B cell (primary cell): ENCODE results near the gene AKTIP. TPM values are rescaled to one million over a fixed set of nuclear protein-coding genes. Genes with fewer than 3 reads are reported as not detected.
A peak's percentile ranks its signal among the peaks of the same experiment; 100 is the strongest.

Experiments
- ATAC-seq: fragments of 200-7000 bp; cut with Tn5 transposase; one replicate; pipeline ENCODE4 v1.10.0; 2021; ENCODE audit warnings: low read depth, mild to moderate bottlenecking, moderate number of reproducible peaks, moderate library complexity
- CTCF ChIA-PET: fragments of 350-600 bp; sonication (Branson Sonifier 250); formaldehyde crosslinking; loops from one replicate; lab custom pipeline; 2021; ENCODE audit warnings: antibody characterized with exemption, inconsistent platforms; lab: Charles Lee
- POLR2A ChIA-PET: fragments of 350-600 bp; sonication (Branson Sonifier 250); formaldehyde crosslinking; loops from one replicate; lab custom pipeline; 2021; ENCODE audit warnings: antibody characterized with exemption; lab: Charles Lee
- DNase-seq: peaks from one replicate; pipeline ENCODE4 v3.0.0; 2013
- H2AFZ ChIP-seq: 2 replicates; pipeline ENCODE4 v1.6.1; 2012; ENCODE audit warnings: mild to moderate bottlenecking, low read depth, low read length; ENCODE audit not compliant: insufficient read depth, poor library complexity, severe bottlenecking
- H3K27ac ChIP-seq, 2 donors: 1 replicate in 1 of 2; 2 replicates in 1 of 2; pipeline ENCODE4 v1.5.1; 2012 to 2013; ENCODE audit warnings: low read length in 2 of 2, mild to moderate bottlenecking in 2 of 2, moderate library complexity in 1 of 2
- H3K27me3 ChIP-seq, 4 experiments: fragments of 200-600 bp in 1 of 4; sonication (generic) in 1 of 4; replicated peaks in 1 of 4; 1 replicate in 2 of 4; 2 replicates in 2 of 4; pipeline versions ENCODE4 v1.6.1 to v1.7.0; 2013 to 2016; ENCODE audit warnings: low read length in 3 of 4, mild to moderate bottlenecking in 2 of 4, mixed read lengths in 1 of 4, moderate library complexity in 1 of 4; ENCODE audit not compliant: insufficient read depth in 4 of 4, control insufficient read depth in 3 of 4; ENCODE audit errors: control extremely low read depth in 1 of 4
- H3K36me3 ChIP-seq, 2 experiments: replicated peaks in 1 of 2; 1 replicate in 1 of 2; 2 replicates in 1 of 2; pipeline versions ENCODE4 v1.6.1 to v1.7.1; 2013; ENCODE audit warnings: low read length in 1 of 2; ENCODE audit not compliant: insufficient read depth in 2 of 2, control insufficient read depth in 1 of 2; ENCODE audit errors: control extremely low read depth in 1 of 2, extremely low read depth in 1 of 2
- H3K4me1 ChIP-seq, 2 donors: fragments of 200-600 bp in 1 of 2; sonication (generic) in 1 of 2; 1 replicate in 1 of 2; 2 replicates in 1 of 2; pipeline versions ENCODE4 v1.5.1 to v1.6.1; 2013 to 2017; ENCODE audit warnings: low read length in 2 of 2; ENCODE audit not compliant: control insufficient read depth in 2 of 2, insufficient read depth in 2 of 2
- H3K4me2 ChIP-seq: replicated peaks from 2 replicates; pipeline ENCODE3; 2012; ENCODE audit warnings: mild to moderate bottlenecking, low read depth, low read length; ENCODE audit not compliant: poor library complexity, severe bottlenecking
- H3K4me3 ChIP-seq, 5 experiments: fragments of 200-600 bp in 1 of 5; sonication (generic) in 1 of 5; 1 replicate in 3 of 5; 2 replicates in 2 of 5; pipeline versions ENCODE4 v1.5.1 to v1.7.0; 2011 to 2016; ENCODE audit warnings: low read length in 4 of 5, mild to moderate bottlenecking in 4 of 5, low read depth in 2 of 5, control low read depth in 1 of 5, moderate library complexity in 1 of 5; ENCODE audit not compliant: insufficient read depth in 1 of 5; ENCODE audit errors: control extremely low read depth in 1 of 5, extremely low read depth in 1 of 5
- H3K79me2 ChIP-seq: fragments of 200-600 bp; sonication (generic); one replicate; pipeline ENCODE4 v1.6.0; 2016; ENCODE audit warnings: low read length; ENCODE audit not compliant: control insufficient read depth, insufficient read depth
- H3K9ac ChIP-seq: fragments of 200-600 bp; sonication (generic); 2 replicates; pipeline ENCODE4 v1.6.1; 2017; ENCODE audit warnings: mild to moderate bottlenecking, low read length, moderate library complexity
- H3K9me3 ChIP-seq, 3 donors: one replicate each; pipeline versions ENCODE4 v1.6.1 to v1.7.1; 2013; ENCODE audit warnings: low read length in 2 of 3; ENCODE audit not compliant: control insufficient read depth in 2 of 3, insufficient read depth in 1 of 3; ENCODE audit errors: control extremely low read depth in 1 of 3
- H4K20me1 ChIP-seq: 2 replicates; pipeline ENCODE4 v1.6.0; 2012; ENCODE audit warnings: mild to moderate bottlenecking, low read length; ENCODE audit not compliant: insufficient read depth, control insufficient read depth, poor library complexity, severe bottlenecking
- H3K27ac Mint-ChIP-seq: one replicate; pipeline ENCODE4 v1.8.0; 2021; ENCODE audit warnings: mixed read lengths
- H3K27me3 Mint-ChIP-seq: one replicate; pipeline ENCODE4 v1.8.0; 2021; ENCODE audit warnings: mixed read lengths
- H3K4me1 Mint-ChIP-seq: one replicate; pipeline ENCODE4 v1.8.0; 2021; ENCODE audit warnings: mixed read lengths
- H3K4me3 Mint-ChIP-seq: one replicate; pipeline ENCODE4 v1.8.0; 2021; ENCODE audit warnings: mixed read lengths
- H3K9me3 Mint-ChIP-seq: one replicate; pipeline ENCODE4 v1.8.0; 2022; ENCODE audit warnings: mixed read lengths; ENCODE audit not compliant: insufficient read depth
- EZH2 ChIP-seq: IDR thresholded peaks from 2 replicates; pipeline ENCODE4 v1.6.1; 2012; ENCODE audit warnings: borderline replicate concordance, low read depth, mild to moderate bottlenecking, moderate library complexity, low read length; ENCODE audit not compliant: insufficient read depth, poor library complexity, severe bottlenecking
- WGBS: methylation state at CpG from one replicate; pipeline ENCODE4 v1.1.5; 2013; ENCODE audit warnings: missing lambda C conversion rate; ENCODE audit not compliant: insufficient coverage; 5-methylcytosine and 5-hydroxymethylcytosine counted together
- intact Hi-C: fragments of 100-400 bp; cut with micrococcal nuclease; formaldehyde crosslinking; loops from one replicate; pipeline ENCODE4 v1.10.0; 2022
- polyA plus RNA-seq: library from polyadenylated mRNA; depleted of rRNA; stranded (reverse); fragments of >200 nt; gene quantifications from 2 replicates; pipeline ENCODE4 v1.2.3, GENCODE V29; 2012
- total RNA-seq, 2 donors: library from RNA; stranded (reverse); fragments of 120-200 nt in 1 of 2; gene quantifications; 1 replicate in 1 of 2; 2 replicates in 1 of 2; pipeline versions ENCODE4 v1.2.3 to v1.2.4, GENCODE V29; 2013 to 2022
- TF ChIP-seq, protein P1 (sequence below): fragments of 200-600 bp; IDR thresholded peaks from one replicate; pipeline ENCODE4 v1.8.0; 2022; ENCODE audit warnings: antibody characterized with exemption, mild to moderate bottlenecking

AKTIP gene
- total and polyA plus RNA-seq, 2 donors (not counting 1 experiment from before 2014, with no cell fraction given) = 12.6 to 24.0 TPM

DNA sequence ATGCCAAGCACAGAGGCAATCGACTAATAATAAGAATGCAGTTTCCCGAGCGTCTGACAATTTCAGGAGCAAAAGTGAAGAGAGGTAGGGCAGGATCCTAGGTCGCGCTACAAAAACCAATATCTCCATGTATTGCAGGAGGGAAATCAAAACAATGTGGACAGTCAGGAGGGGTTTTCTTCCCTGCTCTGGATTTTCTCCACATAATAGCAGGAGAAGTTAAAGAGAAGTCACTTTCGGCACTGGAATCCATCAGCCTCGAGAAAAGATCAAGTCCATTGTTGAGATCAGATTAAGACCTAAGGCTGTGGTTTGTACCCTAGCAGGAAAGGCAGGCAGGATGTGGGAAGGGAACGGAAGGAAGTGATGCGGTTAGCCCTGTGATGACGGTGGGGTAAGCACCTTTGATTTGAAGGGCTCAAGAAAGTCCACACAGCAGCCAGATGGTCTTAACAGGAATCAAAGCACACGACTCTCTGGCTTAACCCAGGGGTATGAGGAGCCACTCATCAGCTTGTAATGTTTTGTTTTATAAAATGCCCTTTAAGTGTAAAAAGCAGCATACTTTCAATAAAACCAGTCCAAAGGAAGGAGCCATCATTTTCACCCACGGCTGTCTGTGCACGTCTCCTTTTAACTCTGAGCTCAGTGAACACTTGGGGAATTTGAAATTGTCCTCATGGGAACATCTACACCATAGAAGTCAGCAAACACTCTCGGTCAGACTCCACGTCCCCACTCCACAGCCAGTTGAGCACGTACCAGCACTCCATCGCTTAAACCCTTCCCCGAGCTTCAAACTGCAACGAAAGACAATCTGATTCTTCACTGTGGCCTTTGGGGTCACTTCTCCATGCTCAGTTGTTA is 15.8 kb upstream of the AKTIP start:
- POLR2A ChIA-PET = interaction anchor here (1.6 to 2.2 kb wide), 2 partner anchors 15 to 185 kb away, joined by 7 to 25 read pairs; partner anchors contain the start of genes AKTIP, FTO and RPGRIP1L
- WGBS = 15% methylated on average over 13 of the region's 19 CpGs
- CTCF ChIA-PET = interaction anchor here (0.5 to 1.5 kb wide), 6 partner anchors 9 to 37 kb away, joined by 3 to 6 read pairs (median 4); no protein-coding TSS in a partner anchor
- H3K27me3 Mint-ChIP-seq = no peaks in the 10 kb centered on the region
- Histone ChIP-seq H3K4me3 (peak overlapping the region; percentile 19 to 57 (median 24)), H3K9ac (peak overlapping the region; percentile 57), H3K27ac (peak overlapping the region; percentile 79 to 87), H3K79me2 (no peaks in the 10 kb centered on the region), H2AFZ (peak overlapping the region; percentile 55), H3K4me1 (peaks cover 42 to 44% of the 10 kb centered on the region in 2 donors), H3K36me3 (no peaks in the 10 kb centered on the region), H3K4me2 (peak overlapping the region; percentile 72), H4K20me1 (no peaks in the 10 kb centered on the region), H3K27me3 (no peaks in the 10 kb centered on the region), H3K9me3 (peaks cover 0 to 13% (median 5%) of the 10 kb centered on the region in 3 donors)
- ATAC-seq (peak; percentile 89), DNase-seq (peak; percentile 84)
- no peaks in the 10 kb centered on the region for H3K9me3 Mint-ChIP-seq
- peak overlapping the region; percentile 88 for H3K27ac Mint-ChIP-seq
- peak overlapping the region; percentile 83 for H3K4me3 Mint-ChIP-seq
- intact Hi-C loops = loop anchor here (1.0 to 5.0 kb wide), 4 partner anchors 8 to 184 kb away; partner anchors contain the start of genes AKTIP, FTO and RPGRIP1L
- peaks cover 46% of the 10 kb centered on the region for H3K4me1 Mint-ChIP-seq
- TF ChIP-seq, protein P1, sequence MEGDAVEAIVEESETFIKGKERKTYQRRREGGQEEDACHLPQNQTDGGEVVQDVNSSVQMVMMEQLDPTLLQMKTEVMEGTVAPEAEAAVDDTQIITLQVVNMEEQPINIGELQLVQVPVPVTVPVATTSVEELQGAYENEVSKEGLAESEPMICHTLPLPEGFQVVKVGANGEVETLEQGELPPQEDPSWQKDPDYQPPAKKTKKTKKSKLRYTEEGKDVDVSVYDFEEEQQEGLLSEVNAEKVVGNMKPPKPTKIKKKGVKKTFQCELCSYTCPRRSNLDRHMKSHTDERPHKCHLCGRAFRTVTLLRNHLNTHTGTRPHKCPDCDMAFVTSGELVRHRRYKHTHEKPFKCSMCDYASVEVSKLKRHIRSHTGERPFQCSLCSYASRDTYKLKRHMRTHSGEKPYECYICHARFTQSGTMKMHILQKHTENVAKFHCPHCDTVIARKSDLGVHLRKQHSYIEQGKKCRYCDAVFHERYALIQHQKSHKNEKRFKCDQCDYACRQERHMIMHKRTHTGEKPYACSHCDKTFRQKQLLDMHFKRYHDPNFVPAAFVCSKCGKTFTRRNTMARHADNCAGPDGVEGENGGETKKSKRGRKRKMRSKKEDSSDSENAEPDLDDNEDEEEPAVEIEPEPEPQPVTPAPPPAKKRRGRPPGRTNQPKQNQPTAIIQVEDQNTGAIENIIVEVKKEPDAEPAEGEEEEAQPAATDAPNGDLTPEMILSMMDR = no peak
- no peak for TF ChIP-seq EZH2
